ENCODE measurements around the gene ISM2. TPM values are rescaled to one million over a fixed set of nuclear protein-coding genes. Genes with fewer than 3 reads are reported as not detected.

ISM2 gene
- total RNA-seq, 1 experiment from 2014 or later = 13.3 TPM

DNA sequence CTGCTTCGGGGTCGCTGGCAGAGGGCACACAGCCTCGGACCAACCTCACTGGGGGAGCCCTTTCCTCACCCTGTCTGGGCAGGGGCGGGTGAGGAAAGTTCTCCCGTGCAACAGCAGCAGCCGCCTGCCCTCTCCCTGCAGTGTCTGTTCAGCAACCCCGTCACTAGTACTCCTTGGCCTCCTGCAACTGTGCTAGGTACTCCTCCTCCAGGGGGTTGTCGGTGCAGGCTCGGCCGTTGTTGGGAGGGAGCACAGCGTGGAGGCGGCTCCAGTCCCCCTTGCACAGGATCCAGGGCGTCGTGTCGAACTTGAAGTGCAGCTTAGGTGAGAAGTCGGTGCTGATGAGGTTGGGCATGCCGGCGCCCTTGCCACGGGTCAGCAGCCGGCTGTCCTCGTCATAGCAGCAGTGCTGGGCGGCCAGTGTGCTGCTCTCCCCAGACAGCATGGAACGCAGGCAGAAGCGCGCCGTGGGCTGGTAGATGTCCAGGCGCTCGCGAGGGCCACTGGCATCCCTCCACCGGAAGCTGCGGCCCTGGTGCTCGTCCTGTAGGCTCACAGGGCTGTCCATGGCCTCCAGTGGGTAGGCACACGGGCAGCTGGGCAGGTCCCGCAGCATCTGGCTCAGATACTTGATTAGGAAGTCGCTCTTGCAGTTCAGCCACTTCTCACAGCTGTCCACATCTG is 23.0 kb downstream of the ISM2 start:
- no peaks in the 10 kb centered on the region for H3K27me3 Mint-ChIP-seq (ENCODE audit: insufficient read depth, unreplicated experiment)
- intact Hi-C loops (cut with micrococcal nuclease; ENCODE audit: unreplicated experiment) = no loop called here
- no peaks in the 10 kb centered on the region for H3K27me3 ChIP-seq (replicated peaks; ENCODE audit: control insufficient read depth, insufficient read depth, low read length)
- H3K9me3 ChIP-seq = no peaks in the 10 kb centered on the region
- BruUV-seq (replicated peaks) = no TSS peak
- no peaks in the 10 kb centered on the region for H3K36me3 ChIP-seq (ENCODE audit: control insufficient read depth, insufficient read depth, low read length)
- ChIA-PET CTCF (no interaction called here), POLR2A (no interaction called here)
- no peak overlapping the region for H3K4me3 ChIP-seq (ENCODE audit: low read depth, low read length)
- H3K36me3 Mint-ChIP-seq (ENCODE audit: insufficient read depth, unreplicated experiment) = peaks cover 5% of the 10 kb centered on the region
- no peak overlapping the region for H3K4me3 Mint-ChIP-seq (ENCODE audit: unreplicated experiment)
- TF ChIP-seq, protein P1, sequence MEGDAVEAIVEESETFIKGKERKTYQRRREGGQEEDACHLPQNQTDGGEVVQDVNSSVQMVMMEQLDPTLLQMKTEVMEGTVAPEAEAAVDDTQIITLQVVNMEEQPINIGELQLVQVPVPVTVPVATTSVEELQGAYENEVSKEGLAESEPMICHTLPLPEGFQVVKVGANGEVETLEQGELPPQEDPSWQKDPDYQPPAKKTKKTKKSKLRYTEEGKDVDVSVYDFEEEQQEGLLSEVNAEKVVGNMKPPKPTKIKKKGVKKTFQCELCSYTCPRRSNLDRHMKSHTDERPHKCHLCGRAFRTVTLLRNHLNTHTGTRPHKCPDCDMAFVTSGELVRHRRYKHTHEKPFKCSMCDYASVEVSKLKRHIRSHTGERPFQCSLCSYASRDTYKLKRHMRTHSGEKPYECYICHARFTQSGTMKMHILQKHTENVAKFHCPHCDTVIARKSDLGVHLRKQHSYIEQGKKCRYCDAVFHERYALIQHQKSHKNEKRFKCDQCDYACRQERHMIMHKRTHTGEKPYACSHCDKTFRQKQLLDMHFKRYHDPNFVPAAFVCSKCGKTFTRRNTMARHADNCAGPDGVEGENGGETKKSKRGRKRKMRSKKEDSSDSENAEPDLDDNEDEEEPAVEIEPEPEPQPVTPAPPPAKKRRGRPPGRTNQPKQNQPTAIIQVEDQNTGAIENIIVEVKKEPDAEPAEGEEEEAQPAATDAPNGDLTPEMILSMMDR (IDR thresholded peaks at IDR 0.05; ENCODE audit: insufficient read depth in 1 of 2, low read depth in 1 of 2, low read length in 1 of 2, severe bottlenecking in 1 of 2, unreplicated experiment in 1 of 2) = no peak
- H3K4me1 Mint-ChIP-seq (ENCODE audit: low read depth, unreplicated experiment) = no peaks in the 10 kb centered on the region
- H3K4me1 ChIP-seq = no peaks in the 10 kb centered on the region
- no peak for DNase-seq
- H3K9me3 Mint-ChIP-seq (ENCODE audit: unreplicated experiment) = no peaks in the 10 kb centered on the region
- H3K27ac Mint-ChIP-seq (ENCODE audit: unreplicated experiment) = no peak overlapping the region

DNA sequence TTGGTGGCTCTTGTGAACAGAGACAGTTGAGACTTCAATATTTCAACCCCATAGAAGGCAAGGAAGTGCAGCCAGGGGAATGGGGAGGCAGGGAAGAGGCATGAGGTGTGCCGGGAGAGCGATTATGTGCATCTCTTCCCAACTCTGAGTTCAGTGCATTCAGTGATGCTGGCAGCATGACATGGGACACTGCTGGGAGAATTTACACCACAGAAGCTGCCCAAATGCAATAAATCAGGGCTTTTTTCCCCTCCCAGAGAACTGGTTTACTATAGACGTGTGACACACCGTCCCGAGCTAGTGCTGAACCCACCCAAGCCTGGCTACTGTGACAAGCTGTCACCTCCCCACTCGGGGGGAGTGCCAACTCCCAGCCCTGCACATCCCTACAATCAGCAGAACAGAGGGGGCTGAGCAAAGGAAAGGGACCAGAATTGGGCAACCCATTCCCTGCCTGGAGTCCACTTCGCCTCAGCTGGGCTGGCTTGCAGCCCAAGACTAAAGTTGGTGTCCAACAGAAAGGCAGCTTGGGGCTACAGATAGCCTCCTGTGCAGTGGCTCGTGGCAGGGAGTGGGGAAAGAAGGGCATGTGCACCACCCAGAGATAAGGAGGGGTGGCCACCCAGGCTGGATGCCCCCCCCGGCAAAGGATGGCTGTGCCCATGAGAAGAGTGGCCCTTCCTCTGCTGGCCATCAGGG is 24.0 kb downstream of the ISM2 start:
- no TSS peak for BruUV-seq (replicated peaks)
- H3K27me3 Mint-ChIP-seq (ENCODE audit: insufficient read depth, unreplicated experiment) = no peaks in the 10 kb centered on the region
- H3K4me3 Mint-ChIP-seq (ENCODE audit: unreplicated experiment) = no peak overlapping the region
- POLR2A ChIA-PET = no interaction called here
- DNase-seq = no peak
- CTCF ChIA-PET = interaction anchor here (0.6 kb wide), 1 partner anchor 44 kb away, joined by 4 read pairs; no protein-coding TSS in a partner anchor
- peaks cover 8% of the 10 kb centered on the region for H3K36me3 Mint-ChIP-seq (ENCODE audit: insufficient read depth, unreplicated experiment)
- H3K4me1 Mint-ChIP-seq (ENCODE audit: low read depth, unreplicated experiment) = no peaks in the 10 kb centered on the region
- intact Hi-C loops (cut with micrococcal nuclease; ENCODE audit: unreplicated experiment) = no loop called here
- Histone ChIP-seq H3K4me1 (no peaks in the 10 kb centered on the region), H3K27me3 (replicated peaks; ENCODE audit: control insufficient read depth, insufficient read depth, low read length) (no peaks in the 10 kb centered on the region), H3K36me3 (ENCODE audit: control insufficient read depth, insufficient read depth, low read length) (no peaks in the 10 kb centered on the region), H3K9me3 (no peaks in the 10 kb centered on the region), H3K4me3 (ENCODE audit: low read depth, low read length) (no peak overlapping the region)
- H3K9me3 Mint-ChIP-seq (ENCODE audit: unreplicated experiment) = no peaks in the 10 kb centered on the region
- TF ChIP-seq, protein P1 (IDR thresholded peaks at IDR 0.05; ENCODE audit: insufficient read depth in 1 of 2, low read depth in 1 of 2, low read length in 1 of 2, severe bottlenecking in 1 of 2, unreplicated experiment in 1 of 2) = no peak
- no peak overlapping the region for H3K27ac Mint-ChIP-seq (ENCODE audit: unreplicated experiment)

DNA sequence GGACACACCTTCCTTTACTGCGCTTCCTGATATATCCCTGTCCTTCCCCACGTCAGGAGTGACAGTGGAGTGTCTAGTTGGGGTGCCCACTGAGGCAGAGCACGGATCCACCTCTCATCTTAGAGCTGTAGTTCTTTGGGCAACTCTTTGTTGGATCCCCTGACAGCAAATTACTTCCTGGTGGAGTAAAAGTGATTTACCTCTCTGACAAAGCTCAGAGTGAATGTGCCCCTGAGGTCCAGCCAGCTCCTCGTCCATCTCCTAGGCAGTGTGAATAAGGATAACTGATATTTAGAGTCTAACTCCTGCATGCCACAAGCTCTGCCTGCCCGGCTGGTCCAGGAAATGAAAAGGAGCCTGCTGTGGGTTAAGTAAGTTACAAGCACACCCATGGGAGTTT is 24.7 kb downstream of the ISM2 start:
- no peaks in the 10 kb centered on the region for H3K4me1 ChIP-seq
- ChIA-PET CTCF (interaction anchor here (0.6 kb wide), 1 partner anchor 44 kb away, joined by 4 read pairs; no protein-coding TSS in a partner anchor), POLR2A (no interaction called here)
- Mint-ChIP-seq H3K4me1 (ENCODE audit: low read depth, unreplicated experiment) (no peaks in the 10 kb centered on the region), H3K27me3 (ENCODE audit: insufficient read depth, unreplicated experiment) (no peaks in the 10 kb centered on the region), H3K36me3 (ENCODE audit: insufficient read depth, unreplicated experiment) (peaks cover 15% of the 10 kb centered on the region), H3K9me3 (ENCODE audit: unreplicated experiment) (no peaks in the 10 kb centered on the region), H3K27ac (ENCODE audit: unreplicated experiment) (no peak overlapping the region), H3K4me3 (ENCODE audit: unreplicated experiment) (no peak overlapping the region)
- no TSS peak for BruUV-seq (replicated peaks)
- intact Hi-C loops (cut with micrococcal nuclease; ENCODE audit: unreplicated experiment) = no loop called here
- TF ChIP-seq, protein P1 (IDR thresholded peaks at IDR 0.05; ENCODE audit: insufficient read depth in 1 of 2, low read depth in 1 of 2, low read length in 1 of 2, severe bottlenecking in 1 of 2, unreplicated experiment in 1 of 2) = no peak
- no peaks in the 10 kb centered on the region for H3K36me3 ChIP-seq (ENCODE audit: control insufficient read depth, insufficient read depth, low read length)
- no peak for DNase-seq
- no peak overlapping the region for H3K4me3 ChIP-seq (ENCODE audit: low read depth, low read length)
- H3K9me3 ChIP-seq = no peaks in the 10 kb centered on the region
- no peaks in the 10 kb centered on the region for H3K27me3 ChIP-seq (replicated peaks; ENCODE audit: control insufficient read depth, insufficient read depth, low read length)

All from Caco-2 (cell line).